Testis (tissue), 3 donors: ENCODE data around the gene RBPMS2. TPM values are rescaled to one million over a fixed set of nuclear protein-coding genes. Genes with fewer than 3 reads are reported as not detected.

Experiments used
- DNase-seq: peaks from one replicate; pipeline ENCODE4 v3.0.0-alpha.2; 2019
- H3K27ac ChIP-seq, 2 donors: fragments of 200-600 bp; sonication (generic); one replicate each; pipeline ENCODE4 v1.5.1; 2019
- H3K27me3 ChIP-seq: fragments of 200-600 bp; sonication (generic); one replicate; pipeline ENCODE4 v1.5.1; 2019
- H3K36me3 ChIP-seq: fragments of 200-600 bp; sonication (generic); one replicate; pipeline ENCODE4 v1.5.1; 2017; ENCODE audit warnings: low read depth; ENCODE audit errors: missing control alignments
- H3K4me1 ChIP-seq: fragments of 200-600 bp; sonication (generic); one replicate; pipeline ENCODE4 v1.5.1; 2019
- H3K4me3 ChIP-seq, 2 donors: fragments of 200-600 bp; sonication (generic); one replicate each; pipeline ENCODE4 v1.5.1; 2017 to 2019
- H3K9me3 ChIP-seq: fragments of 200-600 bp; sonication (generic); one replicate; pipeline ENCODE4 v1.5.1; 2017
- POLR2A ChIP-seq: fragments of 450-650 bp; IDR thresholded peaks from one replicate; pipeline ENCODE4 v1.6.1; 2017; ENCODE audit warnings: antibody characterized with exemption, mild to moderate bottlenecking, moderate library complexity
- WGBS, 2 donors: methylation state at CpG; one replicate each; pipeline ENCODE4 v1.1.5; 2018; 5-methylcytosine and 5-hydroxymethylcytosine counted together
- intact Hi-C: fragments of 100-400 bp; cut with DNase I; formaldehyde crosslinking; loops from one replicate; pipeline ENCODE4 v1.15.1; 2023; ENCODE audit warnings: low total_unique reads
- polyA plus RNA-seq: library from polyadenylated mRNA; stranded (reverse); fragments of 350-450 nt; fragmentation: Illumina TruSeq; extraction: RNeasy Lipid Tissue Mini Kit (QIAGEN cat#74804); gene quantifications from one replicate; pipeline ENCODE4 v1.2.3, GENCODE V29; 2014; ENCODE audit warnings: low read depth, low replicate concordance; ENCODE audit not compliant: insufficient read depth
- total RNA-seq, 2 donors: library from RNA; depleted of rRNA; stranded (reverse); fragments of >200 nt; gene quantifications; one replicate each; pipeline ENCODE4 v1.2.3, GENCODE V29; 2016
- TF ChIP-seq, protein P1 (sequence below), 3 experiments: fragments of 450-650 bp in 2 of 3; fragments of 200-600 bp in 1 of 3; sonication (generic) in 1 of 3; IDR thresholded peaks; one replicate each; pipeline ENCODE4 v1.5.1; 2016 to 2019; ENCODE audit warnings: antibody characterized with exemption in 3 of 3, mild to moderate bottlenecking in 2 of 3, moderate library complexity in 1 of 3

Gene RBPMS2
- total and polyA plus RNA-seq, 3 donors from 2014 or later = 5.0 to 9.7 (median 5.8) TPM

DNA sequence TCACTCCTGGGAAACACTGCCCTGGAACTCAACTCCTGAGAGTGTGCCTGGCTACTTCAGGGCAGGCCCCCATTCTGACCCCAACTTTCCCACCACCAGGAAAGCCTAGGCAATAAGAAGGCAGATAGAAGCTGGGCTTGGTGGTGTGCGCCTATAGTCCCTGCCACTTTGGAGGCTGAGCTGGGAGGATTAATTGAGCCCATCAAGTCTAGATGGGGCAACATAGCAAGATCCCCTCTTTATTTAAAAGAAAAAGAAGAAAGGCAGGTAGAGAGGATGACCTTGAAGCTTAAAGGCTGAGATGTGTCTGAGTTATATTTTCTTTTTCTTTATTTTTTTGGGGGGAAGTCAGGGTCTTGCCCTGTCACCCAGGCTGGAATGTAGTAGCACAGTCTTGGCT, 4.2 kb upstream of the RBPMS2 start:
- 100% methylated on average over 1 of the region's 1 CpG for WGBS, 2 donors

GRCh38 chr15:64779024-64779423, 3.6 kb upstream of the RBPMS2 start:
- H3K27me3 ChIP-seq = no peaks in the 10 kb centered on the region
- no peaks in the 10 kb centered on the region for H3K36me3 ChIP-seq
- TF ChIP-seq, protein P1, sequence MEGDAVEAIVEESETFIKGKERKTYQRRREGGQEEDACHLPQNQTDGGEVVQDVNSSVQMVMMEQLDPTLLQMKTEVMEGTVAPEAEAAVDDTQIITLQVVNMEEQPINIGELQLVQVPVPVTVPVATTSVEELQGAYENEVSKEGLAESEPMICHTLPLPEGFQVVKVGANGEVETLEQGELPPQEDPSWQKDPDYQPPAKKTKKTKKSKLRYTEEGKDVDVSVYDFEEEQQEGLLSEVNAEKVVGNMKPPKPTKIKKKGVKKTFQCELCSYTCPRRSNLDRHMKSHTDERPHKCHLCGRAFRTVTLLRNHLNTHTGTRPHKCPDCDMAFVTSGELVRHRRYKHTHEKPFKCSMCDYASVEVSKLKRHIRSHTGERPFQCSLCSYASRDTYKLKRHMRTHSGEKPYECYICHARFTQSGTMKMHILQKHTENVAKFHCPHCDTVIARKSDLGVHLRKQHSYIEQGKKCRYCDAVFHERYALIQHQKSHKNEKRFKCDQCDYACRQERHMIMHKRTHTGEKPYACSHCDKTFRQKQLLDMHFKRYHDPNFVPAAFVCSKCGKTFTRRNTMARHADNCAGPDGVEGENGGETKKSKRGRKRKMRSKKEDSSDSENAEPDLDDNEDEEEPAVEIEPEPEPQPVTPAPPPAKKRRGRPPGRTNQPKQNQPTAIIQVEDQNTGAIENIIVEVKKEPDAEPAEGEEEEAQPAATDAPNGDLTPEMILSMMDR (IDR thresholded peaks at IDR 0.05) = no peak
- TF ChIP-seq POLR2A = no peak
- H3K4me3 ChIP-seq = no peak overlapping the region
- no peak overlapping the region for H3K27ac ChIP-seq
- H3K9me3 ChIP-seq = no peaks in the 10 kb centered on the region
- WGBS, 2 donors = 76 to 79% methylated on average over 2 of the region's 2 CpGs
- intact Hi-C loops = no loop called here
- DNase-seq = no peak
- no peaks in the 10 kb centered on the region for H3K4me1 ChIP-seq

More for the DNA sequence above, 4.2 kb upstream of the RBPMS2 start:
- H3K27ac ChIP-seq = no peak overlapping the region
- no peak for DNase-seq
- H3K9me3 ChIP-seq = no peaks in the 10 kb centered on the region
- no peaks in the 10 kb centered on the region for H3K4me1 ChIP-seq
- intact Hi-C loops = no loop called here
- H3K27me3 ChIP-seq = no peaks in the 10 kb centered on the region
- H3K36me3 ChIP-seq = no peaks in the 10 kb centered on the region
- no peak for TF ChIP-seq POLR2A
- TF ChIP-seq, protein P1 (IDR thresholded peaks at IDR 0.05) = no peak
- no peak overlapping the region for H3K4me3 ChIP-seq

- peak overlapping the region; percentile 56 to 60 for H3K4me3 ChIP-seq
- H3K36me3 ChIP-seq = no peaks in the 10 kb centered on the region
- no peak for DNase-seq
- no peaks in the 10 kb centered on the region for H3K9me3 ChIP-seq
- no peaks in the 10 kb centered on the region for H3K27me3 ChIP-seq
- no peak for TF ChIP-seq POLR2A
- TF ChIP-seq, protein P1 (IDR thresholded peaks at IDR 0.05) = no peak
- intact Hi-C loops = no loop called here
- 32 to 35% methylated on average over 14 to 25 of the region's 25 CpGs for WGBS, 2 donors
- no peaks in the 10 kb centered on the region for H3K4me1 ChIP-seq
- peak overlapping the region in 1 of 2 donors; percentile 83 for H3K27ac ChIP-seq
Observed at GRCh38 chr15:64776402-64776786, 1.0 kb upstream of the RBPMS2 start.

DNA sequence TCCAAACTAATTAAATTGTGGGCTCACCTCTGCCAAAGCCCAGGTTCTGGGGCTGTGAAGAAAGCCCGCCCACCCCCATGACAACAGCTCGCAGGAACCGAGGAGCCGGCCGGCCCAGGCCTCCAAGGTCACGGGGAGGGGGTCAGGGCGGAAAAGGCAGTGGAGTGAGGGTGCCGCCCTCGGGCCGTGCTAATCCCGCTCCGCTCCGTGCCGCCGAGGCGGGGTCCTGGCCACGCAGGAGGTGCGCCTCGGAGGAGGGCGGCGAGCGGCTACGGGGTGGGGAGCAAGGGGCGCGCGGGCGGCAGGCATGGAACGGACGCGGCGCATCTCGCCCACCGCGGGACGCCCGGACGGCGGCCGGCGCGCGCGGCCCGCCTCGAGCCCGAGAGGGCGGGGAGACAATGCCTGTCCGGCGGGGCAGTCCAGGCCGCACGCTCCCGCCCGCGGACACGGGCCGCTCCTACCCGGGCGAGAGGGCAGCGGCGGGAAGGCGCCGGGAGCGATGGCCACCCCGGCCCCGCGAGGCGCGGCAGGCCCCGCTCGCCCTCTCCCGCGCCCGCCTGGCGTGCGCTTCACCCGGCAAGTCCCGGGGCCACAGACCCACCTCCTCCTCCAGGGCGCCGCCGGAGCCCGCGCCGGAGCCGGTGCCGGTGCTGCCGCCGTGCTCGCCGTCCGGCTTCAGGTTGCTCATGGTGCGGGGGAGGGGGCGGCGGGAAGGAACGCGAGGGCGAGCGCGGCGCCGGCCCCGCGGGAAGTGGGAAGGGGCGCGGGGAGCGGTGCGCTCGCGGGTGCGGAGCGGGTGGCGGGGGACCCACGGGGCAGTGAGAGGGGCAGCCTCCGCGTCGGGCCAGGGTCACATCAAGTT, 528 bp downstream of the RBPMS2 start:
- Histone ChIP-seq H3K4me3 (peak overlapping the region; percentile 56 to 59), H3K36me3 (no peaks in the 10 kb centered on the region), H3K4me1 (no peaks in the 10 kb centered on the region), H3K9me3 (no peaks in the 10 kb centered on the region), H3K27me3 (no peaks in the 10 kb centered on the region), H3K27ac (peak overlapping the region; percentile 24 to 84)
- WGBS, 2 donors = 0 to 1% methylated on average over 4 to 62 of the region's 115 CpGs
- DNase-seq = no peak
- intact Hi-C loops = no loop called here
- TF ChIP-seq, protein P1 (IDR thresholded peaks at IDR 0.05) = no peak
- TF ChIP-seq POLR2A = no peak
